Endothelial cell of umbilical vein (primary cell): ENCODE data around the gene VIL1.

ENCODE experiments used
- POLR2A ChIP-seq: IDR thresholded peaks from 2 replicates; pipeline ENCODE4 v1.6.1; 2012; ENCODE audit warnings: low read depth, mild to moderate bottlenecking, control low read depth, low read length
- POLR2AphosphoS5 ChIP-seq: IDR thresholded peaks from 2 replicates; pipeline ENCODE4 v1.6.1; 2012; ENCODE audit warnings: low read depth, mild to moderate bottlenecking, control low read depth, low read length, moderate library complexity; ENCODE audit not compliant: insufficient read depth
- TF ChIP-seq, protein P1 (sequence below), 2 donors: IDR thresholded peaks; 1 replicate in 1 of 2; 2 replicates in 1 of 2; pipeline ENCODE4 v1.5.1; 2011; ENCODE audit warnings: low read length in 2 of 2, mild to moderate bottlenecking in 2 of 2, moderate library complexity in 2 of 2, control low read depth in 1 of 2, inconsistent platforms in 1 of 2, low read depth in 1 of 2; ENCODE audit not compliant: insufficient read depth in 1 of 2; ENCODE audit errors: extremely low read depth in 1 of 2

DNA sequence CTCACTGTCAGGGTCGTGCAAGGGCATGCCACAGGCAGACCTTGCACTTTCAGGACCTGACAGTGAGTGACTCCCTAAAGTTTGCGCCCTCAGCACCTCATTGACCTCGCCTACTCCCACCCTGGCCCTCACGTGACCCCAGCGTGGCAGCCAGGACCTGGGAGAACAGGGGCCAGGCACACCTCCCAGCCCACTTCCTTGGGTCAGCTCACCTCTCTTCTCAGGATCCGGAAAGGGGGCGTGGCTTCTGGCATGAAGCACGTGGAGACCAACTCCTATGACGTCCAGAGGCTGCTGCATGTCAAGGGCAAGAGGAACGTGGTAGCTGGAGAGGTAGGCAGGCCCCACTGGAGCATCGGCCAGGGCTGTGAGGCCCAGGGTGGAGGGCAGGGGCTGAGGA lies 8.8 kb downstream of the VIL1 start:
- TF ChIP-seq POLR2A (no peak), POLR2AphosphoS5 (no peak)
- TF ChIP-seq, protein P1, sequence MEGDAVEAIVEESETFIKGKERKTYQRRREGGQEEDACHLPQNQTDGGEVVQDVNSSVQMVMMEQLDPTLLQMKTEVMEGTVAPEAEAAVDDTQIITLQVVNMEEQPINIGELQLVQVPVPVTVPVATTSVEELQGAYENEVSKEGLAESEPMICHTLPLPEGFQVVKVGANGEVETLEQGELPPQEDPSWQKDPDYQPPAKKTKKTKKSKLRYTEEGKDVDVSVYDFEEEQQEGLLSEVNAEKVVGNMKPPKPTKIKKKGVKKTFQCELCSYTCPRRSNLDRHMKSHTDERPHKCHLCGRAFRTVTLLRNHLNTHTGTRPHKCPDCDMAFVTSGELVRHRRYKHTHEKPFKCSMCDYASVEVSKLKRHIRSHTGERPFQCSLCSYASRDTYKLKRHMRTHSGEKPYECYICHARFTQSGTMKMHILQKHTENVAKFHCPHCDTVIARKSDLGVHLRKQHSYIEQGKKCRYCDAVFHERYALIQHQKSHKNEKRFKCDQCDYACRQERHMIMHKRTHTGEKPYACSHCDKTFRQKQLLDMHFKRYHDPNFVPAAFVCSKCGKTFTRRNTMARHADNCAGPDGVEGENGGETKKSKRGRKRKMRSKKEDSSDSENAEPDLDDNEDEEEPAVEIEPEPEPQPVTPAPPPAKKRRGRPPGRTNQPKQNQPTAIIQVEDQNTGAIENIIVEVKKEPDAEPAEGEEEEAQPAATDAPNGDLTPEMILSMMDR (IDR thresholded peaks at IDR 0.05; ENCODE audit: extremely low read depth in 1 of 2, insufficient read depth in 1 of 2, low read depth in 1 of 2, low read length in 2 of 2) = no peak
